ENCODE measurements around the gene CPLX4.

DNA sequence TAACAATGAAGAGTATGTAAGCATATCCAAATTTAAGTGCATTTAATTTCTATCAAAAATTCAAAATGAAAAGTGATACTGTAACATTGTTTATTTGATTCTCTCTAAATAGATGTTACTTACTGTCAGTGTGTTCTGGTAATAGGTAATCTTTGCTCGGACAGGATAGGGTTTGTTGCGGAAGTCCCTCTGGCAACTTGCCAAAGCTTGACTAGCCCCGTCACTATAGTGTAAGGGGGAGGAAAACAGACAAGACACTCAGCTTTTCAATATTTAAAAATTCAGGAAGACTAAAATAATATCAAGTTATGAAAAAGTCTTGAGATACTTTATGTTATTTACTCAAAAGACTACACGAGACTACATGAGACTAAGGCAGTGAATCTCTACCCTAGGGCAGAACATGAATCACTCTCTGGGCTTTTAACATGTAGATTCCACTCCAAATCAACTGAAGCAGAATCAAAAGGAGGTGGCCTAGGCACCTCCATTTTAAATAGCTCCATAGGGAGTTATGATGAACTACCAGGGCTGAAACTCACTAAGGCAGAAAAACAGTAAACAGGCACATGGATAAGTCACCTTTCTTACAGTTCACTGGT, 34.7 kb upstream of the CPLX4 start:
- TF ChIP-seq CREM (CRISPR knock-in tag; IDR thresholded peaks at IDR 0.05): no peak
- TF ChIP-seq ATF1 (CRISPR knock-in tag; IDR thresholded peaks at IDR 0.05): no peak
- no peak for TF ChIP-seq CREB1 (CRISPR knock-in tag; IDR thresholded peaks at IDR 0.05)
- TF ChIP-seq, protein P1, sequence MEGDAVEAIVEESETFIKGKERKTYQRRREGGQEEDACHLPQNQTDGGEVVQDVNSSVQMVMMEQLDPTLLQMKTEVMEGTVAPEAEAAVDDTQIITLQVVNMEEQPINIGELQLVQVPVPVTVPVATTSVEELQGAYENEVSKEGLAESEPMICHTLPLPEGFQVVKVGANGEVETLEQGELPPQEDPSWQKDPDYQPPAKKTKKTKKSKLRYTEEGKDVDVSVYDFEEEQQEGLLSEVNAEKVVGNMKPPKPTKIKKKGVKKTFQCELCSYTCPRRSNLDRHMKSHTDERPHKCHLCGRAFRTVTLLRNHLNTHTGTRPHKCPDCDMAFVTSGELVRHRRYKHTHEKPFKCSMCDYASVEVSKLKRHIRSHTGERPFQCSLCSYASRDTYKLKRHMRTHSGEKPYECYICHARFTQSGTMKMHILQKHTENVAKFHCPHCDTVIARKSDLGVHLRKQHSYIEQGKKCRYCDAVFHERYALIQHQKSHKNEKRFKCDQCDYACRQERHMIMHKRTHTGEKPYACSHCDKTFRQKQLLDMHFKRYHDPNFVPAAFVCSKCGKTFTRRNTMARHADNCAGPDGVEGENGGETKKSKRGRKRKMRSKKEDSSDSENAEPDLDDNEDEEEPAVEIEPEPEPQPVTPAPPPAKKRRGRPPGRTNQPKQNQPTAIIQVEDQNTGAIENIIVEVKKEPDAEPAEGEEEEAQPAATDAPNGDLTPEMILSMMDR (IDR thresholded peaks at IDR 0.05): no peak
- TF ChIP-seq RELA (CRISPR knock-in tag; IDR thresholded peaks at IDR 0.05; ENCODE audit: borderline replicate concordance): no peak
- TF ChIP-seq, protein P2, sequence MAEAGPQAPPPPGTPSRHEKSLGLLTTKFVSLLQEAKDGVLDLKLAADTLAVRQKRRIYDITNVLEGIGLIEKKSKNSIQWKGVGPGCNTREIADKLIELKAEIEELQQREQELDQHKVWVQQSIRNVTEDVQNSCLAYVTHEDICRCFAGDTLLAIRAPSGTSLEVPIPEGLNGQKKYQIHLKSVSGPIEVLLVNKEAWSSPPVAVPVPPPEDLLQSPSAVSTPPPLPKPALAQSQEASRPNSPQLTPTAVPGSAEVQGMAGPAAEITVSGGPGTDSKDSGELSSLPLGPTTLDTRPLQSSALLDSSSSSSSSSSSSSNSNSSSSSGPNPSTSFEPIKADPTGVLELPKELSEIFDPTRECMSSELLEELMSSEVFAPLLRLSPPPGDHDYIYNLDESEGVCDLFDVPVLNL (CRISPR knock-in tag; IDR thresholded peaks at IDR 0.05; ENCODE audit: borderline replicate concordance, low read depth): no peak
- TF ChIP-seq FOXK1 (CRISPR knock-in tag; IDR thresholded peaks at IDR 0.05): no peak
